Vagina (tissue), 2 donors: ENCODE results near the gene CKAP2L. TPM values are rescaled to one million over a fixed set of nuclear protein-coding genes. Genes with fewer than 3 reads are reported as not detected.

Experiments
- DNase-seq, 2 donors: peaks; one replicate each; pipeline ENCODE4 v3.0.0-alpha.2; 2017; ENCODE audit errors: extremely low spot score in 2 of 2
- H3K27ac ChIP-seq: fragments of 200-600 bp; sonication (generic); one replicate; pipeline ENCODE4 v1.5.1; 2019
- H3K27me3 ChIP-seq: fragments of 200-600 bp; sonication (generic); one replicate; pipeline ENCODE4 v1.5.1; 2019
- H3K36me3 ChIP-seq, 2 donors: fragments of 200-600 bp; sonication (generic); one replicate each; pipeline ENCODE4 v1.5.1; 2017 to 2019
- H3K4me1 ChIP-seq: fragments of 200-600 bp; sonication (generic); one replicate; pipeline ENCODE4 v1.5.1; 2019
- H3K4me3 ChIP-seq, 2 donors: fragments of 200-600 bp; sonication (generic); 1 replicate in 1 of 2; 2 replicates in 1 of 2; pipeline ENCODE4 v1.5.1; 2016 to 2019
- H3K9me3 ChIP-seq: fragments of 200-600 bp; sonication (generic); one replicate; pipeline ENCODE4 v1.5.1; 2019
- CTCF ChIP-seq, 3 experiments: fragments of 450-650 bp in 2 of 3; fragments of 200-600 bp in 1 of 3; sonication (generic) in 1 of 3; IDR thresholded peaks; one replicate each; pipeline ENCODE4 v1.5.1; 2017 to 2019; ENCODE audit warnings: antibody characterized with exemption in 3 of 3, mild to moderate bottlenecking in 2 of 3, moderate library complexity in 2 of 3
- POLR2A ChIP-seq, 2 donors: fragments of 450-650 bp; IDR thresholded peaks; one replicate each; pipeline ENCODE4 v1.6.1; 2017; ENCODE audit warnings: antibody characterized with exemption in 2 of 2, mild to moderate bottlenecking in 2 of 2, moderate library complexity in 2 of 2
- POLR2AphosphoS5 ChIP-seq, 2 donors: sonication (generic); formaldehyde crosslinking; IDR thresholded peaks; one replicate each; pipeline ENCODE4 v1.9.0; 2017; ENCODE audit warnings: antibody characterized with exemption in 2 of 2, mild to moderate bottlenecking in 2 of 2, low read depth in 1 of 2; ENCODE audit not compliant: insufficient read depth in 1 of 2
- intact Hi-C: fragments of 100-400 bp; cut with DNase I; formaldehyde crosslinking; loops from one replicate; pipeline ENCODE4 v1.15.1; 2023
- total RNA-seq: library from RNA; depleted of rRNA; stranded (reverse); fragments of >200 nt; gene quantifications from one replicate; pipeline ENCODE4 v1.2.3, GENCODE V29; 2016

The CKAP2L gene
- total RNA-seq, 1 donor from 2014 or later, result 1.2 TPM

GRCh38 chr2:112733456-112733855 is 31.0 kb downstream of the CKAP2L start:
- Histone ChIP-seq H3K27me3 (no peaks in the 10 kb centered on the region), H3K27ac (no peak overlapping the region), H3K9me3 (no peaks in the 10 kb centered on the region), H3K4me1 (no peaks in the 10 kb centered on the region), H3K36me3 (no peaks in the 10 kb centered on the region), H3K4me3 (no peak overlapping the region)
- intact Hi-C loops, result no loop called here
- DNase-seq, result no peak
- TF ChIP-seq CTCF (IDR thresholded peaks at IDR 0.05) (no peak), POLR2AphosphoS5 (IDR thresholded peaks at IDR 0.05; ENCODE audit: insufficient read depth in 1 of 2, low read depth in 1 of 2) (no peak), POLR2A (IDR thresholded peaks at IDR 0.05) (no peak)

- TF ChIP-seq POLR2AphosphoS5 (IDR thresholded peaks at IDR 0.05; ENCODE audit: insufficient read depth in 1 of 2, low read depth in 1 of 2) (no peak), POLR2A (IDR thresholded peaks at IDR 0.05) (no peak), CTCF (IDR thresholded peaks at IDR 0.05) (no peak)
- Histone ChIP-seq H3K27me3 (no peaks in the 10 kb centered on the region), H3K9me3 (no peaks in the 10 kb centered on the region), H3K4me3 (no peak overlapping the region), H3K4me1 (no peaks in the 10 kb centered on the region), H3K36me3 (no peaks in the 10 kb centered on the region), H3K27ac (no peak overlapping the region)
- intact Hi-C loops, result no loop called here
- no peak for DNase-seq
Observed at GRCh38 chr2:112731479-112731878, 32.9 kb downstream of the CKAP2L start.

- intact Hi-C loops, result no loop called here
- Histone ChIP-seq H3K27ac (no peak overlapping the region), H3K9me3 (no peaks in the 10 kb centered on the region), H3K4me3 (no peak overlapping the region), H3K27me3 (no peaks in the 10 kb centered on the region), H3K4me1 (no peaks in the 10 kb centered on the region), H3K36me3 (no peaks in the 10 kb centered on the region)
- TF ChIP-seq POLR2AphosphoS5 (IDR thresholded peaks at IDR 0.05; ENCODE audit: insufficient read depth in 1 of 2, low read depth in 1 of 2) (no peak), CTCF (IDR thresholded peaks at IDR 0.05) (no peak), POLR2A (IDR thresholded peaks at IDR 0.05) (no peak)
- no peak for DNase-seq
Observed at GRCh38 chr2:112730791-112731190, 33.6 kb downstream of the CKAP2L start.

GRCh38 chr2:112730216-112730615 is 34.2 kb downstream of the CKAP2L start:
- intact Hi-C loops, result no loop called here
- no peak for DNase-seq
- no peaks in the 10 kb centered on the region for H3K36me3 ChIP-seq
- H3K4me3 ChIP-seq, result no peak overlapping the region
- H3K9me3 ChIP-seq, result no peaks in the 10 kb centered on the region
- H3K4me1 ChIP-seq, result no peaks in the 10 kb centered on the region
- no peak overlapping the region for H3K27ac ChIP-seq
- no peaks in the 10 kb centered on the region for H3K27me3 ChIP-seq
- TF ChIP-seq CTCF (IDR thresholded peaks at IDR 0.05), result no peak
- TF ChIP-seq POLR2A (IDR thresholded peaks at IDR 0.05), result no peak
- TF ChIP-seq POLR2AphosphoS5 (IDR thresholded peaks at IDR 0.05; ENCODE audit: insufficient read depth in 1 of 2, low read depth in 1 of 2), result no peak

- intact Hi-C loops, result loop anchor here (5.0 to 10.0 kb wide), 2 partner anchors 104 to 126 kb away; no protein-coding TSS in a partner anchor
- no peaks in the 10 kb centered on the region for H3K9me3 ChIP-seq
- DNase-seq, result no peak
- no peak for TF ChIP-seq POLR2AphosphoS5 (IDR thresholded peaks at IDR 0.05; ENCODE audit: insufficient read depth in 1 of 2, low read depth in 1 of 2)
- no peak for TF ChIP-seq POLR2A (IDR thresholded peaks at IDR 0.05)
- TF ChIP-seq CTCF (IDR thresholded peaks at IDR 0.05), result no peak
- H3K36me3 ChIP-seq, result no peaks in the 10 kb centered on the region
- H3K4me1 ChIP-seq, result no peaks in the 10 kb centered on the region
- no peak overlapping the region for H3K4me3 ChIP-seq
- no peak overlapping the region for H3K27ac ChIP-seq
- H3K27me3 ChIP-seq, result no peaks in the 10 kb centered on the region
Observed at GRCh38 chr2:112728378-112729175, 35.8 kb downstream of the CKAP2L start.
